Smooth muscle cell (in vitro differentiated cells): ENCODE results near the gene AGT. TPM values are rescaled to one million over a fixed set of nuclear protein-coding genes. Genes with fewer than 3 reads are reported as not detected.

Source experiments
- DNase-seq: peaks from one replicate; lab custom pipeline; 2025; ENCODE audit not compliant: unreplicated experiment; lab: John Stamatoyannopoulos, UW
- H2AFZ ChIP-seq: fragments of 200-600 bp; sonication (generic); 2 replicates; pipeline ENCODE4 v1.6.0; 2016; ENCODE audit warnings: antibody characterized with exemption, low read depth, mild to moderate bottlenecking
- H3F3A ChIP-seq: fragments of 200-600 bp; sonication (generic); 2 replicates; pipeline ENCODE4 v1.6.0; 2017; ENCODE audit warnings: antibody characterized with exemption, low read depth
- H3K27ac ChIP-seq: fragments of 200-600 bp; sonication (generic); 2 replicates; pipeline ENCODE4 v1.5.1; 2016; ENCODE audit warnings: low read depth, mild to moderate bottlenecking
- H3K27me3 ChIP-seq: fragments of 200-600 bp; sonication (generic); 2 replicates; pipeline ENCODE4 v1.6.1; 2016; ENCODE audit warnings: low read depth, mild to moderate bottlenecking
- H3K36me3 ChIP-seq: fragments of 200-600 bp; sonication (generic); 2 replicates; pipeline ENCODE4 v1.5.1; 2016; ENCODE audit warnings: low read depth
- H3K4me1 ChIP-seq: fragments of 200-600 bp; sonication (generic); 2 replicates; pipeline ENCODE4 v1.5.1; 2016; ENCODE audit warnings: low read depth
- H3K4me2 ChIP-seq: fragments of 200-600 bp; sonication (generic); 2 replicates; pipeline ENCODE4 v1.6.0; 2016; ENCODE audit warnings: mild to moderate bottlenecking
- H3K4me3 ChIP-seq: fragments of 200-600 bp; sonication (generic); 2 replicates; pipeline ENCODE4 v1.5.1; 2016; ENCODE audit warnings: mild to moderate bottlenecking
- H3K79me2 ChIP-seq: fragments of 200-600 bp; sonication (generic); 2 replicates; pipeline ENCODE4 v1.6.0; 2016; ENCODE audit warnings: low read depth, mild to moderate bottlenecking
- H3K9ac ChIP-seq: fragments of 200-600 bp; sonication (generic); 2 replicates; pipeline ENCODE4 v1.6.0; 2016; ENCODE audit warnings: low read depth
- H3K9me3 ChIP-seq: fragments of 200-600 bp; sonication (generic); replicated peaks from 2 replicates; pipeline ENCODE4 v1.5.1; 2016; ENCODE audit warnings: low read depth
- H4K20me1 ChIP-seq: fragments of 200-600 bp; sonication (generic); 2 replicates; pipeline ENCODE4 v1.6.0; 2016; ENCODE audit warnings: low read depth
- CTCF ChIP-seq: fragments of 200-600 bp; sonication (generic); IDR thresholded peaks from 2 replicates; pipeline ENCODE4 v1.5.1; 2017; ENCODE audit warnings: borderline replicate concordance, mild to moderate bottlenecking, antibody characterized with exemption; ENCODE audit not compliant: insufficient read depth, poor library complexity, severe bottlenecking
- WGBS: methylation state at CpG from one replicate; pipeline ENCODE4 v1.1.7; 2016; ENCODE audit warnings: low lambda C conversion rate; 5-methylcytosine and 5-hydroxymethylcytosine counted together
- polyA plus RNA-seq: library from polyadenylated mRNA; unstranded; fragments of >200 nt; fragmentation: Nextera tagmentation; extraction: Ambion mirVana; gene quantifications from 2 replicates; pipeline ENCODE4 v1.2.1, GENCODE V29; 2016
- total RNA-seq: library from RNA; depleted of rRNA; stranded (reverse); fragments of >200 nt; gene quantifications from 2 replicates; pipeline ENCODE4 v1.2.3, GENCODE V29; 2014

Gene AGT
- total and polyA plus RNA-seq, 2 experiments from 2014 or later = 0.31 to 3.0 TPM

GRCh38 chr1:230708631-230709580 lies 5.0 kb downstream of the AGT start:
- no peak for DNase-seq
- TF ChIP-seq CTCF = no peak
- H3K9ac ChIP-seq = no peak overlapping the region
- H2AFZ ChIP-seq = no peak overlapping the region
- no peaks in the 10 kb centered on the region for H3F3A ChIP-seq
- WGBS = 77% methylated on average over 16 of the region's 16 CpGs
- H4K20me1 ChIP-seq = no peaks in the 10 kb centered on the region
- no peak overlapping the region for H3K27ac ChIP-seq
- no peaks in the 10 kb centered on the region for H3K4me1 ChIP-seq
- H3K9me3 ChIP-seq = no peaks in the 10 kb centered on the region
- no peak overlapping the region for H3K4me2 ChIP-seq
- no peaks in the 10 kb centered on the region for H3K79me2 ChIP-seq
- no peaks in the 10 kb centered on the region for H3K27me3 ChIP-seq
- H3K4me3 ChIP-seq = no peak overlapping the region
- no peaks in the 10 kb centered on the region for H3K36me3 ChIP-seq

- H3K4me3 ChIP-seq = no peak overlapping the region
- 89% methylated on average over 22 of the region's 22 CpGs for WGBS
- no peaks in the 10 kb centered on the region for H3K79me2 ChIP-seq
- no peaks in the 10 kb centered on the region for H3F3A ChIP-seq
- no peak for DNase-seq
- no peak overlapping the region for H3K27ac ChIP-seq
- H4K20me1 ChIP-seq = no peaks in the 10 kb centered on the region
- no peaks in the 10 kb centered on the region for H3K9me3 ChIP-seq
- H3K36me3 ChIP-seq = no peaks in the 10 kb centered on the region
- no peaks in the 10 kb centered on the region for H3K4me1 ChIP-seq
- no peak overlapping the region for H2AFZ ChIP-seq
- H3K27me3 ChIP-seq = no peaks in the 10 kb centered on the region
- H3K4me2 ChIP-seq = no peak overlapping the region
- no peak for TF ChIP-seq CTCF
- H3K9ac ChIP-seq = no peak overlapping the region
Observed at GRCh38 chr1:230707732-230708630, 5.9 kb downstream of the AGT start.

- Histone ChIP-seq H3K27ac (no peak overlapping the region), H3K9me3 (no peaks in the 10 kb centered on the region), H3F3A (no peaks in the 10 kb centered on the region), H3K4me1 (no peaks in the 10 kb centered on the region), H4K20me1 (no peaks in the 10 kb centered on the region), H3K36me3 (no peaks in the 10 kb centered on the region), H3K79me2 (no peaks in the 10 kb centered on the region), H3K4me3 (no peak overlapping the region), H3K9ac (no peak overlapping the region), H2AFZ (no peak overlapping the region), H3K27me3 (no peaks in the 10 kb centered on the region), H3K4me2 (no peak overlapping the region)
- TF ChIP-seq CTCF = no peak
- WGBS = 92% methylated on average over 20 of the region's 20 CpGs
- DNase-seq = no peak
Observed at GRCh38 chr1:230706887-230707731, 6.8 kb downstream of the AGT start.
